ENCODE results near the gene FUT9.

DNA sequence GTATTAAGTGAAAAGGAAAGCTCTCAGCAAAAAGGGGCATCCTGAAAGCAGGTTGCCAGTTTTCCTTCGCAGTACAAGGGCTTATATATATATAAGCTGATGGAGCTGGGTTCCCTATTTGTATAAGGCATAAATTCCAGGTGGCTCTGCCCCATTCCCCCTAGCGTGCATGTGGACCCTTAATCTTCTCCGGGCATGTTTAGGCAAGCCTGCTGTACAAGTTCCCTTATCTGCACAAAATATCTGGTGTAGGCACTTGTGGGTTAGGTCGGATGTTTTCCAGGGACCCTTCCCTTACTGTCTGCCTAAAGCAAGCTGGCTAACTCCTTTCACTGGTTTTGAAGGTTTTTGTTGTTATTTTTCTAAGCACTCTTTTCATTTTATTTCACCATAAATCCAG lies 140.7 kb downstream of the FUT9 start:
- TF ChIP-seq, protein P1, sequence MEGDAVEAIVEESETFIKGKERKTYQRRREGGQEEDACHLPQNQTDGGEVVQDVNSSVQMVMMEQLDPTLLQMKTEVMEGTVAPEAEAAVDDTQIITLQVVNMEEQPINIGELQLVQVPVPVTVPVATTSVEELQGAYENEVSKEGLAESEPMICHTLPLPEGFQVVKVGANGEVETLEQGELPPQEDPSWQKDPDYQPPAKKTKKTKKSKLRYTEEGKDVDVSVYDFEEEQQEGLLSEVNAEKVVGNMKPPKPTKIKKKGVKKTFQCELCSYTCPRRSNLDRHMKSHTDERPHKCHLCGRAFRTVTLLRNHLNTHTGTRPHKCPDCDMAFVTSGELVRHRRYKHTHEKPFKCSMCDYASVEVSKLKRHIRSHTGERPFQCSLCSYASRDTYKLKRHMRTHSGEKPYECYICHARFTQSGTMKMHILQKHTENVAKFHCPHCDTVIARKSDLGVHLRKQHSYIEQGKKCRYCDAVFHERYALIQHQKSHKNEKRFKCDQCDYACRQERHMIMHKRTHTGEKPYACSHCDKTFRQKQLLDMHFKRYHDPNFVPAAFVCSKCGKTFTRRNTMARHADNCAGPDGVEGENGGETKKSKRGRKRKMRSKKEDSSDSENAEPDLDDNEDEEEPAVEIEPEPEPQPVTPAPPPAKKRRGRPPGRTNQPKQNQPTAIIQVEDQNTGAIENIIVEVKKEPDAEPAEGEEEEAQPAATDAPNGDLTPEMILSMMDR (IDR thresholded peaks at IDR 0.05) = no peak
- TF ChIP-seq POLR2A (IDR thresholded peaks at IDR 0.05) (no peak), POLR2AphosphoS5 (IDR thresholded peaks at IDR 0.05) (no peak)

All from prostate gland (tissue), 2 donors.